Hepatocyte (in vitro differentiated cells): ENCODE results near the gene TRANK1. TPM values are rescaled to one million over a fixed set of nuclear protein-coding genes. Genes with fewer than 3 reads are reported as not detected.
"Not testable (repeated sequence)": the region's sequence is repeated elsewhere in the genome, so short reads cannot be mapped to it uniquely, and the experiment has no call there.

ENCODE experiments used
- DNase-seq: peaks from one replicate; pipeline ENCODE4 v3.0.0-alpha.2; 2016; ENCODE audit warnings: low spot score
- H2AFZ ChIP-seq: fragments of 200-600 bp; sonication (generic); 2 replicates; pipeline ENCODE4 v1.6.0; 2016; ENCODE audit warnings: antibody characterized with exemption, mild to moderate bottlenecking
- H3K27ac ChIP-seq: fragments of 200-600 bp; sonication (generic); 2 replicates; pipeline ENCODE4 v1.5.1; 2016; ENCODE audit warnings: mild to moderate bottlenecking
- H3K27me3 ChIP-seq: fragments of 200-600 bp; sonication (generic); 2 replicates; pipeline ENCODE4 v1.6.1; 2016
- H3K36me3 ChIP-seq: fragments of 200-600 bp; sonication (generic); replicated peaks from 2 replicates; pipeline ENCODE4 v1.5.1; 2016; ENCODE audit warnings: low read depth; ENCODE audit not compliant: insufficient read depth
- H3K4me1 ChIP-seq: fragments of 200-600 bp; sonication (generic); 2 replicates; pipeline ENCODE4 v1.5.1; 2016; ENCODE audit warnings: mild to moderate bottlenecking, moderate library complexity; ENCODE audit not compliant: insufficient read depth
- H3K4me2 ChIP-seq: fragments of 200-600 bp; sonication (generic); 2 replicates; pipeline ENCODE4 v1.6.0; 2016
- H3K4me3 ChIP-seq: fragments of 200-600 bp; sonication (generic); 2 replicates; pipeline ENCODE4 v1.5.1; 2016; ENCODE audit warnings: mild to moderate bottlenecking
- H3K79me2 ChIP-seq: fragments of 200-600 bp; sonication (generic); 2 replicates; pipeline ENCODE4 v1.6.0; 2017; ENCODE audit warnings: mild to moderate bottlenecking
- H3K9me2 ChIP-seq: fragments of 200-600 bp; sonication (generic); replicated peaks from 2 replicates; pipeline ENCODE4 v1.6.0; 2017; ENCODE audit warnings: mild to moderate bottlenecking; ENCODE audit not compliant: insufficient read depth
- H3K9me3 ChIP-seq: fragments of 200-600 bp; sonication (generic); 2 replicates; pipeline ENCODE4 v1.5.1; 2016; ENCODE audit warnings: low read depth, mild to moderate bottlenecking
- H4K20me1 ChIP-seq: fragments of 200-600 bp; sonication (generic); 2 replicates; pipeline ENCODE4 v1.6.0; 2016; ENCODE audit warnings: mild to moderate bottlenecking; ENCODE audit not compliant: insufficient read depth, poor library complexity, severe bottlenecking
- EZH2 ChIP-seq: fragments of 200-600 bp; sonication (generic); IDR thresholded peaks from 2 replicates; pipeline ENCODE4 v1.6.1; 2016; ENCODE audit warnings: antibody characterized with exemption, mild to moderate bottlenecking, borderline replicate concordance
- EZH2phosphoT487 ChIP-seq: fragments of 200-600 bp; sonication (generic); IDR thresholded peaks from one replicate; pipeline ENCODE4 v1.6.1; 2018; ENCODE audit warnings: antibody characterized with exemption, mild to moderate bottlenecking, low read depth, moderate library complexity; ENCODE audit not compliant: unreplicated experiment, severe bottlenecking
- WGBS: methylation state at CpG from one replicate; pipeline ENCODE4 v1.1.6; 2016; ENCODE audit warnings: low lambda C conversion rate; ENCODE audit errors: missing lambda C conversion rate; 5-methylcytosine and 5-hydroxymethylcytosine counted together
- polyA plus RNA-seq: library from polyadenylated mRNA; unstranded; fragments of >200 nt; fragmentation: Nextera tagmentation; extraction: Ambion mirVana; gene quantifications from 2 replicates; pipeline ENCODE4 v1.2.1, GENCODE V29; 2016
- total RNA-seq: library from RNA; depleted of rRNA; stranded (reverse); fragments of >200 nt; gene quantifications from 2 replicates; pipeline ENCODE4 v1.2.3, GENCODE V29; 2014
- TF ChIP-seq, protein P1 (sequence below): fragments of 200-600 bp; sonication (generic); IDR thresholded peaks from 2 replicates; pipeline ENCODE4 v1.5.1; 2016; ENCODE audit warnings: antibody characterized with exemption, mild to moderate bottlenecking; ENCODE audit not compliant: poor library complexity

Gene TRANK1
- total and polyA plus RNA-seq, 2 experiments from 2014 or later, result 8.5 to 19.9 TPM

GRCh38 chr3:36933540-36934296, 11.1 kb downstream of the TRANK1 start:
- Histone ChIP-seq H3K4me3 (no peak overlapping the region), H3K9me3 (no peaks in the 10 kb centered on the region), H3K9me2 (no peaks in the 10 kb centered on the region), H3K27ac (peak overlapping the region; percentile 88), H3K27me3 (no peaks in the 10 kb centered on the region), H3K4me1 (peaks cover 30% of the 10 kb centered on the region), H3K4me2 (peak overlapping the region; percentile 18), H2AFZ (no peak overlapping the region), H3K79me2 (peaks cover 19% of the 10 kb centered on the region), H3K36me3 (no peaks in the 10 kb centered on the region), H4K20me1 (no peaks in the 10 kb centered on the region)
- TF ChIP-seq EZH2phosphoT487 (no peak), EZH2 (no peak)
- TF ChIP-seq, protein P1, sequence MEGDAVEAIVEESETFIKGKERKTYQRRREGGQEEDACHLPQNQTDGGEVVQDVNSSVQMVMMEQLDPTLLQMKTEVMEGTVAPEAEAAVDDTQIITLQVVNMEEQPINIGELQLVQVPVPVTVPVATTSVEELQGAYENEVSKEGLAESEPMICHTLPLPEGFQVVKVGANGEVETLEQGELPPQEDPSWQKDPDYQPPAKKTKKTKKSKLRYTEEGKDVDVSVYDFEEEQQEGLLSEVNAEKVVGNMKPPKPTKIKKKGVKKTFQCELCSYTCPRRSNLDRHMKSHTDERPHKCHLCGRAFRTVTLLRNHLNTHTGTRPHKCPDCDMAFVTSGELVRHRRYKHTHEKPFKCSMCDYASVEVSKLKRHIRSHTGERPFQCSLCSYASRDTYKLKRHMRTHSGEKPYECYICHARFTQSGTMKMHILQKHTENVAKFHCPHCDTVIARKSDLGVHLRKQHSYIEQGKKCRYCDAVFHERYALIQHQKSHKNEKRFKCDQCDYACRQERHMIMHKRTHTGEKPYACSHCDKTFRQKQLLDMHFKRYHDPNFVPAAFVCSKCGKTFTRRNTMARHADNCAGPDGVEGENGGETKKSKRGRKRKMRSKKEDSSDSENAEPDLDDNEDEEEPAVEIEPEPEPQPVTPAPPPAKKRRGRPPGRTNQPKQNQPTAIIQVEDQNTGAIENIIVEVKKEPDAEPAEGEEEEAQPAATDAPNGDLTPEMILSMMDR, result no peak
- no peak for DNase-seq

DNA sequence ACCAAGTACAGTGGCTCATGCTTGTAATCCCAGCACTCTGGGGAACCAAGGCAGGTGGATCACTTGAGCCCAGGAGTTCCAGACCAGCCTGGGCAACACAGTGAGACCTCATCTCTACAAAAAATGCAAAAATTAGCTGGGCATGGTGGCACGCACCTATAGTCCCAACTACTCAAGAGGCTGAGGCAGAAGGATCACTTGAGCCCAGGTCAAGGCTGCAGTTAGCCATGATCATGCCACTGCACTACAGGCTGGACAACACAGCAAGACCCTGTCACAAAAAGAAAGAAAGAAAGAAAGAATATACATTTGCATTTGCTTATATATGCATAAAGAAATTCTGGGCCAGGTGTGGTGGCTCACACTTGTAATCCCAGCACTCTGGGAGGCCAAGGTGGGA, 13.4 kb downstream of the TRANK1 start:
- WGBS, result 90% methylated on average over 1 of the region's 1 CpG
- H3K4me3 ChIP-seq, result not testable (repeated sequence)

GRCh38 chr3:36928220-36928619, 16.6 kb downstream of the TRANK1 start:
- Histone ChIP-seq H2AFZ (no peak overlapping the region), H3K36me3 (no peaks in the 10 kb centered on the region), H3K79me2 (peaks cover 3% of the 10 kb centered on the region), H3K4me3 (no peak overlapping the region), H3K27ac (no peak overlapping the region), H3K27me3 (no peaks in the 10 kb centered on the region), H3K9me3 (no peaks in the 10 kb centered on the region), H3K4me2 (no peak overlapping the region), H3K4me1 (peaks cover 32% of the 10 kb centered on the region), H3K9me2 (no peaks in the 10 kb centered on the region), H4K20me1 (no peaks in the 10 kb centered on the region)
- no peak for DNase-seq
- WGBS, result 94% methylated on average over 1 of the region's 1 CpG
- TF ChIP-seq EZH2phosphoT487 (no peak), EZH2 (no peak)

More for the DNA sequence above, 13.4 kb downstream of the TRANK1 start:
- H3K27me3 ChIP-seq, DNase-seq, H3K36me3 ChIP-seq, H3K79me2 ChIP-seq, H3K9me3 ChIP-seq, H3K4me2 ChIP-seq, H3K9me2 ChIP-seq, H2AFZ ChIP-seq, H4K20me1 ChIP-seq: not testable (repeated sequence)
- H3K4me1 ChIP-seq, result peaks cover 26% of the 10 kb centered on the region
- H3K27ac ChIP-seq, result peak overlapping the region; percentile 88

DNA sequence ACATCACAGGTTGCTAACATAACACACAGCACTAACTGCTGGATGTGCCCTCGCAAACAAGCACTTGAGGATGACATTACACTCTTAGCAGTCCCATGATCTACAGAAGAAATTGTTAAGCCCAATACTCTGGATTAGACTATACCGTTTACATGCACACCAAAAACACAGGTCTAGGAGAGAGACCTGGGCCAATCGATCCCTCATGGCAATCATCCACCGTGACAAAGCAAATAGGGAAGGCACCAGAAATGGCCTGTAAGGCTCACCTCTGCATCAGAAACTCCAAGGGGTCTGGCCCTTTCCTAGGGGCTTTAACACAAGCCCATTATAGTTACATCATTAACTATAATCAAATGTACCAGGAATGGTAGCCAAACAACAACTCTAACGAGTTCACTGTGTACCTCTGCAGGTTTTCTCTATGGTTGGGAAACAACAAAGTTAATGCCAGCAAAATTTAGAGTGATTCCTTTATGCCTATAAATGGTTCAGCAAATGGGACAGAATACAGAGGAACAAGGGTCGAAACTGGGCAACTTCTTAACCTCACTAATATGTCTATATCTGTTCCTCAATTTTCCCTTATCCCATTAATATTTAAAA, 18.5 kb downstream of the TRANK1 start:
- no peak for DNase-seq
- Histone ChIP-seq H3K4me1 (peaks cover 34% of the 10 kb centered on the region), H3K79me2 (peaks cover 3% of the 10 kb centered on the region), H3K4me2 (no peak overlapping the region), H3K27ac (no peak overlapping the region), H3K9me3 (no peaks in the 10 kb centered on the region), H2AFZ (no peak overlapping the region), H3K4me3 (no peak overlapping the region), H4K20me1 (no peaks in the 10 kb centered on the region), H3K27me3 (no peaks in the 10 kb centered on the region), H3K9me2 (no peaks in the 10 kb centered on the region), H3K36me3 (no peaks in the 10 kb centered on the region)
- no peak for TF ChIP-seq EZH2phosphoT487
- TF ChIP-seq, protein P1, result no peak
- no peak for TF ChIP-seq EZH2
- 85% methylated on average over 6 of the region's 6 CpGs for WGBS
